Epithelial cell of esophagus (primary cell): Measurements from ENCODE around the gene POLR1A.

Experiments used
- DNase-seq: peaks from one replicate; pipeline ENCODE4 v3.0.0; 2010; ENCODE audit warnings: low read depth
- H3K4me3 ChIP-seq: 2 replicates; pipeline ENCODE4 v1.5.1; 2011; ENCODE audit warnings: mild to moderate bottlenecking, low read length, control low read depth
- TF ChIP-seq, protein P1 (sequence below): IDR thresholded peaks from 2 replicates; pipeline ENCODE4 v1.5.1; 2011; ENCODE audit warnings: low read depth, mild to moderate bottlenecking, low read length, control low read depth, inconsistent platforms; ENCODE audit not compliant: insufficient read depth; ENCODE audit errors: missing control alignments

The POLR1A gene

DNA sequence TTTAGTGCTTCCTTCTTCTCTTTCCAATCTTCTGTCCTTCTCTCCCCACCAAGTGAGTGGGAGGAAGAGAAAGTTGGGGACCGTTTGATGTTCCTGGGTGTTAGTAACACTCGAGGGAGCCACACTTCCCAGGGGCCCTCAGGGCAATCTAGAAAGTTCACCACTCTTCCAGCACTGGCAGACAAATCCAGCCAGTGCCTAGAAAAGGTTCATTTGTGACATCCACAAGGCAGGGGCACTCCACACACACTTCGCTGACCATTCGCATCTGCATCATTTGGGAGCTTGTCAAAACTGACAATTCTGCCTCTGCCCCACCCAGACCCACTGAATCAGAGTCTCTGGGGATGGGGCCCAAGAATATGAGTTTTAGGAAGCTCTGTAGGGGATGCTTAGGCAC lies 130.1 kb downstream of the POLR1A start:
- H3K4me3 ChIP-seq: no peak overlapping the region
- TF ChIP-seq, protein P1, sequence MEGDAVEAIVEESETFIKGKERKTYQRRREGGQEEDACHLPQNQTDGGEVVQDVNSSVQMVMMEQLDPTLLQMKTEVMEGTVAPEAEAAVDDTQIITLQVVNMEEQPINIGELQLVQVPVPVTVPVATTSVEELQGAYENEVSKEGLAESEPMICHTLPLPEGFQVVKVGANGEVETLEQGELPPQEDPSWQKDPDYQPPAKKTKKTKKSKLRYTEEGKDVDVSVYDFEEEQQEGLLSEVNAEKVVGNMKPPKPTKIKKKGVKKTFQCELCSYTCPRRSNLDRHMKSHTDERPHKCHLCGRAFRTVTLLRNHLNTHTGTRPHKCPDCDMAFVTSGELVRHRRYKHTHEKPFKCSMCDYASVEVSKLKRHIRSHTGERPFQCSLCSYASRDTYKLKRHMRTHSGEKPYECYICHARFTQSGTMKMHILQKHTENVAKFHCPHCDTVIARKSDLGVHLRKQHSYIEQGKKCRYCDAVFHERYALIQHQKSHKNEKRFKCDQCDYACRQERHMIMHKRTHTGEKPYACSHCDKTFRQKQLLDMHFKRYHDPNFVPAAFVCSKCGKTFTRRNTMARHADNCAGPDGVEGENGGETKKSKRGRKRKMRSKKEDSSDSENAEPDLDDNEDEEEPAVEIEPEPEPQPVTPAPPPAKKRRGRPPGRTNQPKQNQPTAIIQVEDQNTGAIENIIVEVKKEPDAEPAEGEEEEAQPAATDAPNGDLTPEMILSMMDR: no peak
- no peak for DNase-seq

DNA sequence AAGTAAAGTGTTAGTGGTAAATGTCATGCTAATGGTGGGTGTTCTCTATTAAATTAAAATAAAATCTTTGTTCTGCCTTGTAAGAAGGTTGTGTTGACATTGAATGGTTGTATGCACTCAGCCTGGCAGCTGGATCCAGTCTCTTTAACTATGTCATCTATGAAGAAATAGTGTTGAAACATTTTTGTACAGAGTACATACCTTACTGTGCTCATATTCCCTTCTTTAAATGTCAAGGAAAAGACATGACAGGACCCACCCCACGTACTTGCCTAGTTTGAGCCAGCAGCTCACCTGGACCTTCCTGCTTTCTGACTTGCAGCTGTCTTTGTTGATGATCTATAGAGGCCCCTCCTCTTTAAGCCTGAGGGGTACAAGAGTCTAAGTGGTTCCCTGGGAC lies 131.3 kb downstream of the POLR1A start:
- no peak overlapping the region for H3K4me3 ChIP-seq
- DNase-seq: peak; percentile 27
- TF ChIP-seq, protein P1: no peak

- H3K4me3 ChIP-seq: no peak overlapping the region
- DNase-seq: no peak
These were observed 133.3 kb downstream of the POLR1A start for GRCh38 chr2:85972355-85972754.

DNA sequence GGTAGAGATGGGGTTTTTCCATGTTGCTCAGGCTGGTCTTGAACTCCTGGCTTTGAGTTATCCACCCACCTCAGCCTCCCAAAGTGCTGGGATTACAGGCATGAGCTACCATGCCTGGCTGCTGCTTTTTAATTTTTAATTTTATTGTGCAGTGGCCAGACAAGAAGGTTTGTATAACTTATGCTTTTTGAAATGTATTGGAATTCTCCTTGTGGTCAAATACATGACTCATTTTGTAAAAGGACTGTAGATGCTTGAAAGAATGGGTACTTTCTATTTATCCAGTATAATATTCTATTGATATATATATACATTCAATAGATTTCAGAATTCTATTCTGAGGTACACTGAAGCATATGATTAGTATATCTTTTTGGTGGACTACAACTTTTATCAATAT lies 134.3 kb downstream of the POLR1A start:
- TF ChIP-seq, protein P1: no peak
- no peak for DNase-seq
- no peak overlapping the region for H3K4me3 ChIP-seq

More at GRCh38 chr2:85972355-85972754, 133.3 kb downstream of the POLR1A start:
- TF ChIP-seq, protein P1: no peak
